ENCODE measurements around the gene DHX34. TPM values are rescaled to one million over a fixed set of nuclear protein-coding genes. Genes with fewer than 3 reads are reported as not detected.
"Not testable (repeated sequence)": the region's sequence is repeated elsewhere in the genome, so short reads cannot be mapped to it uniquely, and the experiment has no call there.

Gene DHX34
- 9.3 and 10.7 TPM in 2 replicates for total RNA-seq
- 17.6 and 18.2 TPM in 2 replicates for polyA plus RNA-seq

DNA sequence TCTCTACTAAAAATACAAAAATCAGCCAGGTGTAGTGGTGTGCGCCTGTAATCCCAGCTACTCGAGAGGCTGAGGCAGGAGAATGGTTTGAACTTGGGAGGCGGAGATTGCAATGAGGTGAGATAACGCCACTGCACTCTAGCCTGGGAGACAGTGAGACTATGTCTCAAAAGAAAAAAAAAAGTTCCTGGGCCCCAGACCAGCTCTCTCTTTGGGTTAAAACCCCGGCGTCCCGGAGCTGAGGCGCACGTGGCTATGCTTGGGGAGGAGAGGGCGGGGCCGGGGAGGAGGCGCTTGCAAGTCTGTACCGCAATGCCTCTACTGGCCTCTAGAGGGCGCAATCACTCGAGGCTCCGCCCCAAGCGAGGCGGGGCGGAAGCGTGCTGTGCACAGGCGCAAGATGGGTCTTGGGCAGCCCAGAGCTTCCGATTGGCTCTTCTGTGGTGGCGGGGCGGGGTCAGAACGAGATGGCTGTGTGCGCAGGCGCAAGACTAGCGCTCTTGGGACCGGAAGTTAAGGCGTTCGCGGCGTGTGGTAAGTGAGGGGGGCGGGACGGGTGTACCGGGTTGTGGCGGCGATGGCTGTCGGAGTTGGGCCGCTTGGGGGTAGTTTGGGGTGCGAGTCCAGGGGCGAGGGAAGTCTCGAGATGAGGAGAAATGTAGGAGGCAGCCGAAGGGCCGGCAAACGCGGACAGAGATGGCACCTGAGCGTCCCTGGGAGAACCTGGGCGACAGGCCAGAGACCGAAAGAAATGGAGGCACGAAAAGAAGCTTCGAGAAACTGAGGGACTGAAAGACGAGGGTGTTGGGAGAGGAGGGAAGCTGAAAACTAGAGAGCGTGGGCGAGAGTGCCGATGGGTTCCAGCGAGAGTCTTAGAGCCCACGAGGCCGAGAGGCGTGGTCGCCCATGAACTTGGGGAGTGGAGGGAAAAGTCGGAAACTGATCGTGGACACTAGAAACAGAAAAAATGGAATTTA, at the start of gene DHX34:
Gene DHX34, plus strand, starts transcription at position 497 of the 977 bp plus-strand sequence. CDS start 3,716 bp downstream, outside the sequence.
- peak within 1 kb of the TSS; percentile 56 for H2AFZ ChIP-seq
- H3K27ac ChIP-seq = peak within 1 kb of the TSS; percentile 58
- H4K20me1 ChIP-seq (ENCODE audit: insufficient read depth, poor library complexity, severe bottlenecking) = no peaks in the 10 kb centered on the region
- peaks cover 25% of the 10 kb centered on the region for H3K79me2 ChIP-seq
- H3K27me3 ChIP-seq = no peaks in the 10 kb centered on the region
- TF ChIP-seq, protein P1, sequence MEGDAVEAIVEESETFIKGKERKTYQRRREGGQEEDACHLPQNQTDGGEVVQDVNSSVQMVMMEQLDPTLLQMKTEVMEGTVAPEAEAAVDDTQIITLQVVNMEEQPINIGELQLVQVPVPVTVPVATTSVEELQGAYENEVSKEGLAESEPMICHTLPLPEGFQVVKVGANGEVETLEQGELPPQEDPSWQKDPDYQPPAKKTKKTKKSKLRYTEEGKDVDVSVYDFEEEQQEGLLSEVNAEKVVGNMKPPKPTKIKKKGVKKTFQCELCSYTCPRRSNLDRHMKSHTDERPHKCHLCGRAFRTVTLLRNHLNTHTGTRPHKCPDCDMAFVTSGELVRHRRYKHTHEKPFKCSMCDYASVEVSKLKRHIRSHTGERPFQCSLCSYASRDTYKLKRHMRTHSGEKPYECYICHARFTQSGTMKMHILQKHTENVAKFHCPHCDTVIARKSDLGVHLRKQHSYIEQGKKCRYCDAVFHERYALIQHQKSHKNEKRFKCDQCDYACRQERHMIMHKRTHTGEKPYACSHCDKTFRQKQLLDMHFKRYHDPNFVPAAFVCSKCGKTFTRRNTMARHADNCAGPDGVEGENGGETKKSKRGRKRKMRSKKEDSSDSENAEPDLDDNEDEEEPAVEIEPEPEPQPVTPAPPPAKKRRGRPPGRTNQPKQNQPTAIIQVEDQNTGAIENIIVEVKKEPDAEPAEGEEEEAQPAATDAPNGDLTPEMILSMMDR (IDR thresholded peaks at IDR 0.05; ENCODE audit: poor library complexity) = peak; percentile 99
- TF ChIP-seq EZH2 (IDR thresholded peaks at IDR 0.05; ENCODE audit: borderline replicate concordance) = no peak
- peak within 1 kb of the TSS; percentile 87 for H3K4me2 ChIP-seq
- WGBS (ENCODE audit: low lambda C conversion rate, missing lambda C conversion rate) = 5% methylated on average over 62 of the region's 63 CpGs
- no peaks in the 10 kb centered on the region for H3K9me3 ChIP-seq (ENCODE audit: low read depth)
- H3K36me3 ChIP-seq (replicated peaks; ENCODE audit: insufficient read depth, low read depth) = no peaks in the 10 kb centered on the region
- no peaks in the 10 kb centered on the region for H3K4me1 ChIP-seq (ENCODE audit: insufficient read depth)
- H3K9me2 ChIP-seq (replicated peaks; ENCODE audit: insufficient read depth) = no peaks in the 10 kb centered on the region
- DNase-seq (ENCODE audit: low spot score) = peak; percentile 99
- peak within 1 kb of the TSS; percentile 54 for H3K4me3 ChIP-seq

- not testable (repeated sequence) for H3K27ac ChIP-seq; H3K4me3 ChIP-seq; H3K9me2 ChIP-seq (replicated peaks; ENCODE audit: insufficient read depth); H2AFZ ChIP-seq; H3K4me2 ChIP-seq; H4K20me1 ChIP-seq (ENCODE audit: insufficient read depth, poor library complexity, severe bottlenecking); H3K36me3 ChIP-seq (replicated peaks; ENCODE audit: insufficient read depth, low read depth); H3K79me2 ChIP-seq; DNase-seq (ENCODE audit: low spot score); H3K9me3 ChIP-seq (ENCODE audit: low read depth); H3K4me1 ChIP-seq (ENCODE audit: insufficient read depth); H3K27me3 ChIP-seq
- 94% methylated on average over 9 of the region's 14 CpGs for WGBS (ENCODE audit: low lambda C conversion rate, missing lambda C conversion rate)
These were observed 48.2 kb upstream of the DHX34 start for GRCh38 chr19:47300867-47301266.

GRCh38 chr19:47302249-47302648, 46.9 kb upstream of the DHX34 start:
- Histone ChIP-seq H3K36me3 (replicated peaks; ENCODE audit: insufficient read depth, low read depth) (no peaks in the 10 kb centered on the region), H3K79me2 (no peaks in the 10 kb centered on the region), H3K27ac (no peak overlapping the region), H3K4me3 (no peak overlapping the region), H3K9me2 (replicated peaks; ENCODE audit: insufficient read depth) (no peaks in the 10 kb centered on the region), H3K27me3 (no peaks in the 10 kb centered on the region), H3K4me1 (ENCODE audit: insufficient read depth) (no peaks in the 10 kb centered on the region), H4K20me1 (ENCODE audit: insufficient read depth, poor library complexity, severe bottlenecking) (no peaks in the 10 kb centered on the region), H3K9me3 (ENCODE audit: low read depth) (no peaks in the 10 kb centered on the region), H3K4me2 (no peak overlapping the region), H2AFZ (no peak overlapping the region)
- WGBS (ENCODE audit: low lambda C conversion rate, missing lambda C conversion rate) = 97% methylated on average over 10 of the region's 10 CpGs
- TF ChIP-seq EZH2phosphoT487 (IDR thresholded peaks at IDR 0.05; ENCODE audit: low read depth, severe bottlenecking, unreplicated experiment) (no peak), EZH2 (IDR thresholded peaks at IDR 0.05; ENCODE audit: borderline replicate concordance) (no peak)
- TF ChIP-seq, protein P1 (IDR thresholded peaks at IDR 0.05; ENCODE audit: poor library complexity) = no peak
- DNase-seq (ENCODE audit: low spot score) = no peak

DNA sequence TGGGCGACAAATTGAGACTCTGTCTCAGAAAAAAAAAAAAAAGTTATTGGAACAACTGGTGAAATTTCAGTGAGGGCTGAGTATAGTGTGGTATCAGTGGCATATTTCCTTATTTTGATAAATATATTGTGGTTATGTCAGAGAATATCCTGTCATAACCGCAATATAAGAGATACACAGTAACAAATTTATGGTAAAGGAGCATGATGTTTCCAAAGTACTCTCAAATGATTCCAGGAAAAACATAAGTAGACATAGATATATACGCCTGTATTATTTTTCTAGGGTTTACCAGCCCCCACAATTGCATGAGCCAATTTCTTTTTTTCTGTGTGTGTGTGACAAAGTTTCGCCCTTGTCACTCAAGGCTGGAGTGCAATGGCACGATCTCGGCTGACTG, 45.1 kb upstream of the DHX34 start:
- no peak overlapping the region for H3K4me3 ChIP-seq
- no peaks in the 10 kb centered on the region for H4K20me1 ChIP-seq (ENCODE audit: insufficient read depth, poor library complexity, severe bottlenecking)
- 96% methylated on average over 6 of the region's 6 CpGs for WGBS (ENCODE audit: low lambda C conversion rate, missing lambda C conversion rate)
- H3K4me2 ChIP-seq = no peak overlapping the region
- H3K27me3 ChIP-seq = no peaks in the 10 kb centered on the region
- H3K9me2 ChIP-seq (replicated peaks; ENCODE audit: insufficient read depth) = no peaks in the 10 kb centered on the region
- H3K9me3 ChIP-seq (ENCODE audit: low read depth) = no peaks in the 10 kb centered on the region
- TF ChIP-seq, protein P1 (IDR thresholded peaks at IDR 0.05; ENCODE audit: poor library complexity) = no peak
- TF ChIP-seq EZH2phosphoT487 (IDR thresholded peaks at IDR 0.05; ENCODE audit: low read depth, severe bottlenecking, unreplicated experiment) = no peak
- TF ChIP-seq EZH2 (IDR thresholded peaks at IDR 0.05; ENCODE audit: borderline replicate concordance) = no peak
- DNase-seq (ENCODE audit: low spot score) = no peak
- H3K27ac ChIP-seq = no peak overlapping the region
- no peaks in the 10 kb centered on the region for H3K4me1 ChIP-seq (ENCODE audit: insufficient read depth)
- H3K36me3 ChIP-seq (replicated peaks; ENCODE audit: insufficient read depth, low read depth) = no peaks in the 10 kb centered on the region
- H3K79me2 ChIP-seq = no peaks in the 10 kb centered on the region
- H2AFZ ChIP-seq = no peak overlapping the region

All from hepatocyte (in vitro differentiated cells).